Inflammatory macrophage treated with lipopolysaccharide for 4 hours (primary cell): Measurements from ENCODE around the gene PGA3.

Experiments used
- DNase-seq: peaks from one replicate; pipeline ENCODE4 v3.0.0-alpha.2; 2020

PGA3 gene

DNA sequence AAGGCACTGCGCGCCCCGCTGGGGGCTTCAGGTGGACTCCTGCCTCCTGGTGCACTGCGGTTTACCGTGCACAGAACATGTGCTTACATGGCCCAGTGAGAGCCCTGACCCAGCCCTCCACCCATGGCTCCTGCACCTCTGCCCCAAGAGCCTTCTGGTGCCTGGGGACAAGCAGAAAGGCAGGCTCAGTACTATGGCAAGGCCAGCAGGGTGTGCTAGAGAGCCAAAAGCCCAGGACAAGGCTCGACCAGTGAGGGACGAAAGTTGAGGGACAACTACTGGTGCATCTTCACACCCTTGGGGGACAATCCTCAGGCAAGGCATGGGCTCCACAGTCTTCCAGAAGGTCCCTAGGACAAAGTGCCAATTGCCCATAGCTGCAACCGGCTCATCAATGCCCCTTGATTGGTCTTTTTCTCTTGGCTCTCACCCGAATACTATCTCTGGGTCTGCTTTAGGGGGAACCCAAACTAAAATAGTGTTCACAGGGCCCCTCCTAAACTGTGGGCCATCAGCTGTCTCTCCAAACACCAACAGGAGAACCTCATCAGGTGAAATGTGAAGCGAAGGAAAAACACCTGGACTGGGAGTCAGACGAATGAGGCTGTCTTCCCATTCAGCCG is 51.2 kb downstream of the PGA3 start:
- DNase-seq, result peak; percentile 62

GRCh38 chr11:61256710-61257482 is 53.6 kb downstream of the PGA3 start:
- DNase-seq, result peak; percentile 83

GRCh38 chr11:61258546-61258945 is 55.2 kb downstream of the PGA3 start:
- DNase-seq, result no peak

GRCh38 chr11:61259363-61259762 is 56.0 kb downstream of the PGA3 start:
- no peak for DNase-seq
